ENCODE measurements around the gene LRRC51.

The LRRC51 gene

GRCh38 chr11:72067676-72068075 lies 13.0 kb upstream of the LRRC51 start:
- DNase-seq: no peak
- in situ Hi-C loops (cut with HindIII; ENCODE audit: low pct_ligation_motif_present, low pct_unique_long_range_greater_than_20kb, low sequenced_read_pairs): no loop called here

- in situ Hi-C loops (cut with HindIII; ENCODE audit: low pct_ligation_motif_present, low pct_unique_long_range_greater_than_20kb, low sequenced_read_pairs): no loop called here
- no peak for DNase-seq
Observed at GRCh38 chr11:72069200-72069599, 11.4 kb upstream of the LRRC51 start.

GRCh38 chr11:72069787-72070251 lies 10.8 kb upstream of the LRRC51 start:
- DNase-seq: peak; percentile 89
- in situ Hi-C loops (cut with HindIII; ENCODE audit: low pct_ligation_motif_present, low pct_unique_long_range_greater_than_20kb, low sequenced_read_pairs): no loop called here

GRCh38 chr11:72070491-72070890 lies 10.2 kb upstream of the LRRC51 start:
- in situ Hi-C loops (cut with HindIII; ENCODE audit: low pct_ligation_motif_present, low pct_unique_long_range_greater_than_20kb, low sequenced_read_pairs): no loop called here
- peak; percentile 43 for DNase-seq

- in situ Hi-C loops (cut with HindIII; ENCODE audit: low pct_ligation_motif_present, low pct_unique_long_range_greater_than_20kb, low sequenced_read_pairs): no loop called here
- DNase-seq: peak; percentile 61
Observed at GRCh38 chr11:72072348-72072747, 8.3 kb upstream of the LRRC51 start.

- in situ Hi-C loops (cut with HindIII; ENCODE audit: low pct_ligation_motif_present, low pct_unique_long_range_greater_than_20kb, low sequenced_read_pairs): no loop called here
- peak; percentile 53 for DNase-seq
Observed at GRCh38 chr11:72075109-72075508, 5.5 kb upstream of the LRRC51 start.

- in situ Hi-C loops (cut with HindIII; ENCODE audit: low pct_ligation_motif_present, low pct_unique_long_range_greater_than_20kb, low sequenced_read_pairs): no loop called here
- DNase-seq: no peak
Observed at GRCh38 chr11:72075756-72076155, 4.9 kb upstream of the LRRC51 start.

GRCh38 chr11:72078477-72078876 lies 2.2 kb upstream of the LRRC51 start:
- in situ Hi-C loops (cut with HindIII; ENCODE audit: low pct_ligation_motif_present, low pct_unique_long_range_greater_than_20kb, low sequenced_read_pairs): no loop called here
- DNase-seq: no peak

GRCh38 chr11:72079819-72080325 lies 778 bp upstream of the LRRC51 start:
- peak; percentile 14 for DNase-seq
- in situ Hi-C loops (cut with HindIII; ENCODE audit: low pct_ligation_motif_present, low pct_unique_long_range_greater_than_20kb, low sequenced_read_pairs): no loop called here

GRCh38 chr11:72081184-72081644 lies 564 bp downstream of the LRRC51 start:
- no peak for DNase-seq
- in situ Hi-C loops (cut with HindIII; ENCODE audit: low pct_ligation_motif_present, low pct_unique_long_range_greater_than_20kb, low sequenced_read_pairs): no loop called here

GRCh38 chr11:72081821-72082453 lies 1.3 kb downstream of the LRRC51 start:
- DNase-seq: no peak
- in situ Hi-C loops (cut with HindIII; ENCODE audit: low pct_ligation_motif_present, low pct_unique_long_range_greater_than_20kb, low sequenced_read_pairs): no loop called here

- in situ Hi-C loops (cut with HindIII; ENCODE audit: low pct_ligation_motif_present, low pct_unique_long_range_greater_than_20kb, low sequenced_read_pairs): no loop called here
- DNase-seq: no peak
Observed at GRCh38 chr11:72083414-72083813, 2.8 kb downstream of the LRRC51 start.

GRCh38 chr11:72084076-72084475 lies 3.4 kb downstream of the LRRC51 start:
- in situ Hi-C loops (cut with HindIII; ENCODE audit: low pct_ligation_motif_present, low pct_unique_long_range_greater_than_20kb, low sequenced_read_pairs): no loop called here
- no peak for DNase-seq

GRCh38 chr11:72084965-72085364 lies 4.3 kb downstream of the LRRC51 start:
- in situ Hi-C loops (cut with HindIII; ENCODE audit: low pct_ligation_motif_present, low pct_unique_long_range_greater_than_20kb, low sequenced_read_pairs): no loop called here
- no peak for DNase-seq

GRCh38 chr11:72085621-72086351 lies 5.1 kb downstream of the LRRC51 start:
- in situ Hi-C loops (cut with HindIII; ENCODE audit: low pct_ligation_motif_present, low pct_unique_long_range_greater_than_20kb, low sequenced_read_pairs): no loop called here
- no peak for DNase-seq

- in situ Hi-C loops (cut with HindIII; ENCODE audit: low pct_ligation_motif_present, low pct_unique_long_range_greater_than_20kb, low sequenced_read_pairs): no loop called here
- DNase-seq: no peak
Observed at GRCh38 chr11:72088076-72088808, 7.6 kb downstream of the LRRC51 start.

GRCh38 chr11:72091292-72091691 lies 10.6 kb downstream of the LRRC51 start:
- DNase-seq: peak; percentile 57
- in situ Hi-C loops (cut with HindIII; ENCODE audit: low pct_ligation_motif_present, low pct_unique_long_range_greater_than_20kb, low sequenced_read_pairs): no loop called here

- in situ Hi-C loops (cut with HindIII; ENCODE audit: low pct_ligation_motif_present, low pct_unique_long_range_greater_than_20kb, low sequenced_read_pairs): no loop called here
Observed at GRCh38 chr11:72098741-72099140, 18.1 kb downstream of the LRRC51 start.

GRCh38 chr11:72100009-72100408 lies 19.4 kb downstream of the LRRC51 start:
- no peak for DNase-seq
- in situ Hi-C loops (cut with HindIII; ENCODE audit: low pct_ligation_motif_present, low pct_unique_long_range_greater_than_20kb, low sequenced_read_pairs): no loop called here

More at GRCh38 chr11:72098741-72099140, 18.1 kb downstream of the LRRC51 start:
- no peak for DNase-seq

All from ACHN (cell line).